Smooth muscle cell (in vitro differentiated cells): Measurements from ENCODE around the gene DHX30. TPM values are rescaled to one million over a fixed set of nuclear protein-coding genes. Genes with fewer than 3 reads are reported as not detected.

ENCODE experiments used
- DNase-seq: peaks from one replicate; lab custom pipeline; 2025; ENCODE audit not compliant: unreplicated experiment; lab: John Stamatoyannopoulos, UW
- H2AFZ ChIP-seq: fragments of 200-600 bp; sonication (generic); 2 replicates; pipeline ENCODE4 v1.6.0; 2016; ENCODE audit warnings: antibody characterized with exemption, low read depth, mild to moderate bottlenecking
- H3F3A ChIP-seq: fragments of 200-600 bp; sonication (generic); 2 replicates; pipeline ENCODE4 v1.6.0; 2017; ENCODE audit warnings: antibody characterized with exemption, low read depth
- H3K27ac ChIP-seq: fragments of 200-600 bp; sonication (generic); 2 replicates; pipeline ENCODE4 v1.5.1; 2016; ENCODE audit warnings: low read depth, mild to moderate bottlenecking
- H3K27me3 ChIP-seq: fragments of 200-600 bp; sonication (generic); 2 replicates; pipeline ENCODE4 v1.6.1; 2016; ENCODE audit warnings: low read depth, mild to moderate bottlenecking
- H3K36me3 ChIP-seq: fragments of 200-600 bp; sonication (generic); 2 replicates; pipeline ENCODE4 v1.5.1; 2016; ENCODE audit warnings: low read depth
- H3K4me1 ChIP-seq: fragments of 200-600 bp; sonication (generic); 2 replicates; pipeline ENCODE4 v1.5.1; 2016; ENCODE audit warnings: low read depth
- H3K4me2 ChIP-seq: fragments of 200-600 bp; sonication (generic); 2 replicates; pipeline ENCODE4 v1.6.0; 2016; ENCODE audit warnings: mild to moderate bottlenecking
- H3K4me3 ChIP-seq: fragments of 200-600 bp; sonication (generic); 2 replicates; pipeline ENCODE4 v1.5.1; 2016; ENCODE audit warnings: mild to moderate bottlenecking
- H3K79me2 ChIP-seq: fragments of 200-600 bp; sonication (generic); 2 replicates; pipeline ENCODE4 v1.6.0; 2016; ENCODE audit warnings: low read depth, mild to moderate bottlenecking
- H3K9ac ChIP-seq: fragments of 200-600 bp; sonication (generic); 2 replicates; pipeline ENCODE4 v1.6.0; 2016; ENCODE audit warnings: low read depth
- H3K9me3 ChIP-seq: fragments of 200-600 bp; sonication (generic); replicated peaks from 2 replicates; pipeline ENCODE4 v1.5.1; 2016; ENCODE audit warnings: low read depth
- H4K20me1 ChIP-seq: fragments of 200-600 bp; sonication (generic); 2 replicates; pipeline ENCODE4 v1.6.0; 2016; ENCODE audit warnings: low read depth
- CTCF ChIP-seq: fragments of 200-600 bp; sonication (generic); IDR thresholded peaks from 2 replicates; pipeline ENCODE4 v1.5.1; 2017; ENCODE audit warnings: borderline replicate concordance, mild to moderate bottlenecking, antibody characterized with exemption; ENCODE audit not compliant: insufficient read depth, poor library complexity, severe bottlenecking
- WGBS: methylation state at CpG from one replicate; pipeline ENCODE4 v1.1.7; 2016; ENCODE audit warnings: low lambda C conversion rate; 5-methylcytosine and 5-hydroxymethylcytosine counted together
- polyA plus RNA-seq: library from polyadenylated mRNA; unstranded; fragments of >200 nt; fragmentation: Nextera tagmentation; extraction: Ambion mirVana; gene quantifications from 2 replicates; pipeline ENCODE4 v1.2.1, GENCODE V29; 2016
- total RNA-seq: library from RNA; depleted of rRNA; stranded (reverse); fragments of >200 nt; gene quantifications from 2 replicates; pipeline ENCODE4 v1.2.3, GENCODE V29; 2014

DHX30 gene
- total and polyA plus RNA-seq, 2 experiments from 2014 or later = 35.9 to 51.6 TPM

- no peak for TF ChIP-seq CTCF
- H3K9ac ChIP-seq = peak overlapping the region; percentile 99
- 67% methylated on average over 23 of the region's 23 CpGs for WGBS
Measured at GRCh38 chr3:47782446-47783308, 20.3 kb upstream of the DHX30 start.

GRCh38 chr3:47783673-47784072 is 19.3 kb upstream of the DHX30 start:
- Histone ChIP-seq H3K27me3 (no peaks in the 10 kb centered on the region), H3K36me3 (no peaks in the 10 kb centered on the region), H3K4me1 (peaks cover 18% of the 10 kb centered on the region), H3K9ac (no peak overlapping the region), H2AFZ (no peak overlapping the region), H3K27ac (no peak overlapping the region), H3K4me3 (no peak overlapping the region), H3K9me3 (no peaks in the 10 kb centered on the region), H4K20me1 (peaks cover 19% of the 10 kb centered on the region), H3F3A (peaks cover 8% of the 10 kb centered on the region), H3K4me2 (no peak overlapping the region), H3K79me2 (peaks cover 26% of the 10 kb centered on the region)
- DNase-seq = no peak
- TF ChIP-seq CTCF = no peak

More at GRCh38 chr3:47782446-47783308, 20.3 kb upstream of the DHX30 start:
- Histone ChIP-seq H3F3A (peaks cover 8% of the 10 kb centered on the region), H4K20me1 (peaks cover 29% of the 10 kb centered on the region), H2AFZ (peak overlapping the region; percentile 64), H3K4me1 (peaks cover 22% of the 10 kb centered on the region), H3K27me3 (no peaks in the 10 kb centered on the region), H3K36me3 (no peaks in the 10 kb centered on the region), H3K9me3 (no peaks in the 10 kb centered on the region), H3K27ac (peak overlapping the region; percentile 94), H3K4me2 (peak overlapping the region; percentile 92), H3K79me2 (peaks cover 36% of the 10 kb centered on the region), H3K4me3 (peak overlapping the region; percentile 83)
- DNase-seq = no peak

- Histone ChIP-seq H3K27me3 (no peaks in the 10 kb centered on the region), H4K20me1 (no peaks in the 10 kb centered on the region), H3K79me2 (no peaks in the 10 kb centered on the region), H3K36me3 (no peaks in the 10 kb centered on the region), H3K27ac (no peak overlapping the region), H3K4me2 (no peak overlapping the region), H3K9ac (no peak overlapping the region), H2AFZ (no peak overlapping the region), H3K9me3 (no peaks in the 10 kb centered on the region), H3F3A (no peaks in the 10 kb centered on the region), H3K4me1 (no peaks in the 10 kb centered on the region), H3K4me3 (no peak overlapping the region)
- 95% methylated on average over 16 of the region's 16 CpGs for WGBS
- TF ChIP-seq CTCF = no peak
- DNase-seq = no peak
Measured at GRCh38 chr3:47791193-47791855, 11.6 kb upstream of the DHX30 start.
